K562 (cell line): ENCODE results near the gene CACNA2D2. TPM values are rescaled to one million over a fixed set of nuclear protein-coding genes. Genes with fewer than 3 reads are reported as not detected.
A peak's percentile ranks its signal among the peaks of the same experiment; 100 is the strongest.

Source experiments
- ATF1 ChIP-seq, 2 experiments: fragments of 450-650 bp in 1 of 2; IDR thresholded peaks; 2 replicates each; pipeline ENCODE4 v1.6.1; 2016; ENCODE audit warnings: missing compliant biosample characterization in 1 of 2, missing genetic modification characterization in 1 of 2
- CSDE1 ChIP-seq, 2 experiments: fragments of 450-650 bp; IDR thresholded peaks; 2 replicates each; pipeline ENCODE4 v1.6.1; 2016; ENCODE audit warnings: mild to moderate bottlenecking in 1 of 2
- EGR1 ChIP-seq: fragments of 450-650 bp; conservative IDR thresholded peaks from 2 replicates; pipeline ENCODE4 v1.6.1; 2017; ENCODE audit warnings: mild to moderate bottlenecking
- FOS ChIP-seq: IDR thresholded peaks from 3 replicates; pipeline ENCODE4 v1.6.1; 2011; ENCODE audit not compliant: insufficient read length; ENCODE audit errors: extremely low read depth
- MEF2D ChIP-seq: conservative IDR thresholded peaks from 2 replicates; pipeline ENCODE4 v1.6.1; 2016; ENCODE audit warnings: low read depth, missing genetic modification characterization, missing compliant biosample characterization
- NCOA2 ChIP-seq, 2 experiments: fragments of 450-650 bp; IDR thresholded peaks; 2 replicates each; pipeline ENCODE4 v1.6.1; 2018; ENCODE audit warnings: mild to moderate bottlenecking in 2 of 2, moderate library complexity in 1 of 2; ENCODE audit not compliant: partially characterized antibody in 2 of 2
- NR2C1 ChIP-seq, 2 experiments: fragments of 450-650 bp; IDR thresholded peaks; 2 replicates each; pipeline ENCODE4 v1.6.1; 2017; ENCODE audit warnings: mild to moderate bottlenecking in 2 of 2, antibody characterized with exemption in 1 of 2, inconsistent platforms in 1 of 2, missing compliant biosample characterization in 1 of 2, missing genetic modification characterization in 1 of 2
- NR2C2 ChIP-seq, 2 experiments: fragments of 200-800 bp in 1 of 2; sonication (Bioruptor generic) in 1 of 2; sonication (generic) in 1 of 2; formaldehyde crosslinking in 1 of 2; IDR thresholded peaks; 2 replicates each; pipeline versions ENCODE4 v1.6.1 to v1.8.0; 2016 to 2022; ENCODE audit warnings: mild to moderate bottlenecking in 1 of 2, missing compliant biosample characterization in 1 of 2, missing genetic modification characterization in 1 of 2, missing genetic modification reagents in 1 of 2
- PHTF2 ChIP-seq: fragments of 250-450 bp; sonication (Bioruptor Pico); IDR thresholded peaks from 2 replicates; pipeline ENCODE4 v1.5.0; 2021; ENCODE audit warnings: mild to moderate bottlenecking
- POLR3A ChIP-seq: IDR thresholded peaks from 2 replicates; pipeline ENCODE4 v1.6.1; 2011; ENCODE audit warnings: borderline replicate concordance, mild to moderate bottlenecking, moderate library complexity; ENCODE audit not compliant: insufficient read length, insufficient read depth; ENCODE audit errors: extremely low read depth
- RB1 ChIP-seq: fragments of 450-650 bp; IDR thresholded peaks from 2 replicates; pipeline ENCODE4 v1.6.1; 2017; ENCODE audit warnings: low read depth, mild to moderate bottlenecking
- SMARCE1 ChIP-seq: fragments of 450-650 bp; IDR thresholded peaks from 2 replicates; pipeline ENCODE4 v1.7.1; 2016; ENCODE audit warnings: mild to moderate bottlenecking
- STAG1 ChIP-seq: sonication (generic); formaldehyde crosslinking; IDR thresholded peaks from 2 replicates; pipeline ENCODE4 v1.5.0; 2020; ENCODE audit warnings: missing genetic modification reagents, borderline replicate concordance
- ZNF133 ChIP-seq: fragments of 250-450 bp; sonication (Bioruptor Pico); IDR thresholded peaks from 2 replicates; pipeline ENCODE4 v1.4.0; 2020; ENCODE audit warnings: mild to moderate bottlenecking
- ZNF143 ChIP-seq: sonication (generic); formaldehyde crosslinking; IDR thresholded peaks from 2 replicates; pipeline ENCODE4 v1.9.0; 2022; ENCODE audit warnings: mild to moderate bottlenecking, missing genetic modification reagents
- polyA plus RNA-seq, 8 experiments: library from polyadenylated mRNA; depleted of rRNA in 4 of 8; stranded (reverse) in 5 of 8; unstranded in 3 of 8; fragments of >200 nt; fragmentation: Nextera tagmentation in 2 of 8; fragmentation: Illumina TruSeq in 1 of 8; extraction: Ambion mirVana in 2 of 8; extraction: Trizol in 1 of 8; gene quantifications; 2 replicates each; pipeline versions ENCODE4 v1.2.1 to v1.2.3, GENCODE V29; 2011 to 2014; ENCODE audit warnings: inconsistent platforms in 1 of 8, missing spikeins in 1 of 8
- total RNA-seq, 7 experiments: library from RNA; depleted of rRNA in 6 of 7; stranded (reverse); fragments of >200 nt in 6 of 7; fragmentation: Illumina TruSeq in 2 of 7; extraction: Trizol in 2 of 7; gene quantifications; 2 replicates each; pipeline versions ENCODE4 v1.2.1 to v1.2.3, GENCODE V29; 2011 to 2021; ENCODE audit warnings: low replicate concordance in 1 of 7
- TF ChIP-seq, protein P1 (sequence below): fragments of 250-450 bp; sonication (Bioruptor Pico); IDR thresholded peaks from 2 replicates; pipeline ENCODE4 v1.8.0; 2021; ENCODE audit warnings: mild to moderate bottlenecking, moderate library complexity
- TF ChIP-seq, protein P2 (sequence below): IDR thresholded peaks from 2 replicates; pipeline ENCODE4 v1.6.1; 2011; ENCODE audit warnings: borderline replicate concordance, low read depth, mild to moderate bottlenecking, moderate library complexity, low read length; ENCODE audit not compliant: insufficient read depth, poor library complexity, severe bottlenecking
- TF ChIP-seq, protein P3 (sequence below): fragments of 250-450 bp; sonication (Bioruptor Pico); IDR thresholded peaks from 2 replicates; pipeline ENCODE4 v1.5.0; 2021
- TF ChIP-seq, protein P4 (sequence below): fragments of 450-650 bp; IDR thresholded peaks from 2 replicates; pipeline ENCODE4 v1.6.1; 2017; ENCODE audit warnings: antibody characterized with exemption, mild to moderate bottlenecking

Gene CACNA2D2
- total and polyA plus RNA-seq, 9 of the 15 experiments (the other 6 are each of a cell fraction or from before 2014, with no cell fraction given): 0.11 to 0.58 (median 0.36) TPM; not detected in 2

DNA sequence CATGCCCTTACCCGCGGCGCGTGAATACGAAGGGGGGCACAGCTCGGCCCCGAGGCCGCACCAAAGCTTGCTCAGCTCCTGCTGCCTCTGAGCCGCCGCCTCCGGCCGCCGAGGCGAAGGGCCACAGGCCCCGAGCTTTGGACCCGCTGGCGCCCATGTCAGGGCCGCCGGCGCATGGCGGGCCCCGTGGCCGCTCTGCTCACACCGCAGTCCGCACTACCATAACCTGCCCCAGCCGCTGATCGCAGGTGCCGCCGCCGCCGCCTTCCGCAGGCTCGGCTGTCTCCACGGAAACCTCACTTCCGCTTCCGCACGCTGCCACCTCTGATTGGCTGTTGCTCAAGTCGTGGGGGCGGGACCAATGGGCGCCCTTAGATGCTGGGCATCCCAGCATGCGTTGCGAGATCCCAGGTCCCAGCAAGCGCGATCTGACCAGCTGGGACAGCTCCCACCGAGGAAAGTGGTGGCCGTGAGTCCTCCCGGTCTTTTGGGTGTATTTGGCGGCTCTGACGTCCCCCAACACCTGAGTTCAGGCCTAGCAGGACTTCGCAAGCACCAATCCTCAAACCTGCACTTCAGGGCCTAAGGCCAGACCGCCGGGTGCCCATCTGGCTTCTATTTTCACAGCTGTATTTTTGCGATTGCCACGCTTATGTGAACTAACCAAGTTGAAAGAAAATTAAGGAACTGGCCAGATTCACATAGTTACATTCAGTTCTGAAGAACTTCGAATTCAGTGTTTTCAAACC lies 175.3 kb downstream of the CACNA2D2 start, which contains the start of gene TUSC2 (continued):
- TF ChIP-seq STAG1 (CRISPR knock-in tag) (no peak), FOS (peak; percentile 74), SMARCE1 (no peak), NR2C2 (CRISPR knock-in tag; IDR thresholded peaks at IDR 0.05) (no peak), NR2C2 (tag; IDR thresholded peaks at IDR 0.05) (peak; percentile 24; the same call in 1 of the 2 replicates), EGR1 (peak; percentile 49), NCOA2 (IDR thresholded peaks at IDR 0.05; ENCODE audit: partially characterized antibody in 2 of 2) (no peak), POLR3A (no peak), ZNF133 (CRISPR knock-in tag) (no peak), NR2C1 (IDR thresholded peaks at IDR 0.05) (no peak), NR2C1 (tag; IDR thresholded peaks at IDR 0.05) (no peak), ATF1 (CRISPR knock-in tag; IDR thresholded peaks at IDR 0.05) (no peak), ATF1 (tag; IDR thresholded peaks at IDR 0.05) (peak; percentile 75), RB1 (peak; percentile 25; the same call in 1 of the 2 replicates), ZNF143 (CRISPR knock-in tag) (peak; percentile 80), PHTF2 (no peak), MEF2D (tag) (no peak), CSDE1 (IDR thresholded peaks at IDR 0.05) (no peak)
- TF ChIP-seq, protein P1, sequence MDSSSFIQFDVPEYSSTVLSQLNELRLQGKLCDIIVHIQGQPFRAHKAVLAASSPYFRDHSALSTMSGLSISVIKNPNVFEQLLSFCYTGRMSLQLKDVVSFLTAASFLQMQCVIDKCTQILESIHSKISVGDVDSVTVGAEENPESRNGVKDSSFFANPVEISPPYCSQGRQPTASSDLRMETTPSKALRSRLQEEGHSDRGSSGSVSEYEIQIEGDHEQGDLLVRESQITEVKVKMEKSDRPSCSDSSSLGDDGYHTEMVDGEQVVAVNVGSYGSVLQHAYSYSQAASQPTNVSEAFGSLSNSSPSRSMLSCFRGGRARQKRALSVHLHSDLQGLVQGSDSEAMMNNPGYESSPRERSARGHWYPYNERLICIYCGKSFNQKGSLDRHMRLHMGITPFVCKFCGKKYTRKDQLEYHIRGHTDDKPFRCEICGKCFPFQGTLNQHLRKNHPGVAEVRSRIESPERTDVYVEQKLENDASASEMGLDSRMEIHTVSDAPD (CRISPR knock-in tag): no peak
- TF ChIP-seq, protein P2, sequence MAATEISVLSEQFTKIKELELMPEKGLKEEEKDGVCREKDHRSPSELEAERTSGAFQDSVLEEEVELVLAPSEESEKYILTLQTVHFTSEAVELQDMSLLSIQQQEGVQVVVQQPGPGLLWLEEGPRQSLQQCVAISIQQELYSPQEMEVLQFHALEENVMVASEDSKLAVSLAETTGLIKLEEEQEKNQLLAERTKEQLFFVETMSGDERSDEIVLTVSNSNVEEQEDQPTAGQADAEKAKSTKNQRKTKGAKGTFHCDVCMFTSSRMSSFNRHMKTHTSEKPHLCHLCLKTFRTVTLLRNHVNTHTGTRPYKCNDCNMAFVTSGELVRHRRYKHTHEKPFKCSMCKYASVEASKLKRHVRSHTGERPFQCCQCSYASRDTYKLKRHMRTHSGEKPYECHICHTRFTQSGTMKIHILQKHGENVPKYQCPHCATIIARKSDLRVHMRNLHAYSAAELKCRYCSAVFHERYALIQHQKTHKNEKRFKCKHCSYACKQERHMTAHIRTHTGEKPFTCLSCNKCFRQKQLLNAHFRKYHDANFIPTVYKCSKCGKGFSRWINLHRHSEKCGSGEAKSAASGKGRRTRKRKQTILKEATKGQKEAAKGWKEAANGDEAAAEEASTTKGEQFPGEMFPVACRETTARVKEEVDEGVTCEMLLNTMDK: no peak
- TF ChIP-seq, protein P3, sequence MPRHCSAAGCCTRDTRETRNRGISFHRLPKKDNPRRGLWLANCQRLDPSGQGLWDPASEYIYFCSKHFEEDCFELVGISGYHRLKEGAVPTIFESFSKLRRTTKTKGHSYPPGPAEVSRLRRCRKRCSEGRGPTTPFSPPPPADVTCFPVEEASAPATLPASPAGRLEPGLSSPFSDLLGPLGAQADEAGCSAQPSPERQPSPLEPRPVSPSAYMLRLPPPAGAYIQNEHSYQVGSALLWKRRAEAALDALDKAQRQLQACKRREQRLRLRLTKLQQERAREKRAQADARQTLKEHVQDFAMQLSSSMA (CRISPR knock-in tag): peak; percentile 64; the same call in 1 of the 2 replicates
- TF ChIP-seq, protein P4, sequence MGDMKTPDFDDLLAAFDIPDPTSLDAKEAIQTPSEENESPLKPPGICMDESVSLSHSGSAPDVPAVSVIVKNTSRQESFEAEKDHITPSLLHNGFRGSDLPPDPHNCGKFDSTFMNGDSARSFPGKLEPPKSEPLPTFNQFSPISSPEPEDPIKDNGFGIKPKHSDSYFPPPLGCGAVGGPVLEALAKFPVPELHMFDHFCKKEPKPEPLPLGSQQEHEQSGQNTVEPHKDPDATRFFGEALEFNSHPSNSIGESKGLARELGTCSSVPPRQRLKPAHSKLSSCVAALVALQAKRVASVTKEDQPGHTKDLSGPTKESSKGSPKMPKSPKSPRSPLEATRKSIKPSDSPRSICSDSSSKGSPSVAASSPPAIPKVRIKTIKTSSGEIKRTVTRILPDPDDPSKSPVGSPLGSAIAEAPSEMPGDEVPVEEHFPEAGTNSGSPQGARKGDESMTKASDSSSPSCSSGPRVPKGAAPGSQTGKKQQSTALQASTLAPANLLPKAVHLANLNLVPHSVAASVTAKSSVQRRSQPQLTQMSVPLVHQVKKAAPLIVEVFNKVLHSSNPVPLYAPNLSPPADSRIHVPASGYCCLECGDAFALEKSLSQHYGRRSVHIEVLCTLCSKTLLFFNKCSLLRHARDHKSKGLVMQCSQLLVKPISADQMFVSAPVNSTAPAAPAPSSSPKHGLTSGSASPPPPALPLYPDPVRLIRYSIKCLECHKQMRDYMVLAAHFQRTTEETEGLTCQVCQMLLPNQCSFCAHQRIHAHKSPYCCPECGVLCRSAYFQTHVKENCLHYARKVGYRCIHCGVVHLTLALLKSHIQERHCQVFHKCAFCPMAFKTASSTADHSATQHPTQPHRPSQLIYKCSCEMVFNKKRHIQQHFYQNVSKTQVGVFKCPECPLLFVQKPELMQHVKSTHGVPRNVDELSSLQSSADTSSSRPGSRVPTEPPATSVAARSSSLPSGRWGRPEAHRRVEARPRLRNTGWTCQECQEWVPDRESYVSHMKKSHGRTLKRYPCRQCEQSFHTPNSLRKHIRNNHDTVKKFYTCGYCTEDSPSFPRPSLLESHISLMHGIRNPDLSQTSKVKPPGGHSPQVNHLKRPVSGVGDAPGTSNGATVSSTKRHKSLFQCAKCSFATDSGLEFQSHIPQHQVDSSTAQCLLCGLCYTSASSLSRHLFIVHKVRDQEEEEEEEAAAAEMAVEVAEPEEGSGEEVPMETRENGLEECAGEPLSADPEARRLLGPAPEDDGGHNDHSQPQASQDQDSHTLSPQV: no peak
